ENCODE data around the gene GFI1.
"Not testable (repeated sequence)": the region's sequence is repeated elsewhere in the genome, so short reads cannot be mapped to it uniquely, and the experiment has no call there.

GFI1 gene

DNA sequence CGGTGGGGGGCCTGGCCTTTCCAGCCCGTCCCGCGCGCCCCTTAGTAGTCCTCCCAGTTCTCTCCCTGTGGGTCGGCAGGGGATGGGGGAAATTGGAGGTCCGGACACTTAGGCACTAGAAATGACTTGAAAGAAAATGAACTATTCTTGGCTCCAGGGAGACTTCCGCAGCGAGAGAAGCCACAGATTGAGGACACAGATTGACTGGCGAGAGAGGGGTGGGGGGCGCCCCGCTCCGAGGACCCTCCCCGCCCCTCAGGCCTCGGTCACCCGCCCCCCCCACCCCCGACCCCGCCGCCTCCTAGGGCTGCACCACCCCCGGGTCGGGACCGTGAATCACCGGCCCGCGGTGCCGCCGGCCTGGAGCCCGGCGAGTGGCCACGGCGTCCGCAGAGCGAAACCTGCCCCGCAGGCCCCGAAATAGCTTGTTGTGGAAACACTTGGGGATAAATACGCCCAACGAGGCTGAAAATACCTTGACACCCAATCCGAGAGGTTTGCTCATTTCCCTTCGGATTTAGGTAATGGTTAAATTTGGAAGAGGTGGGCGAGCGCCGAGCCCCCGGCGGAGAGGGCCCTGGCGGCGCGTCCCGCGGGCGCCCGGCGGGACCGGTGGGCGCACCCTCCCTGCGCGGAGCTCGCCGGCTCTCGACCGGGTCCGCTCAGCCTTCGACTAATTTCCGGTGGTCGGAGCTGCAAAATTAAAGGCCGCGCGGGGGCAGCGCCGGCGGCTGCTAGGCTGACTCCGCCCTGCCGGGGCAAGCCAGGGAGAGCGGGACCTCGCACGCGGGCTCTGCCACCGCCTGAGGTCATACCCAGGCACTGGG is at the start of gene GFI1:
Gene GFI1, minus strand, starts transcription at position 675 of the 827 bp plus-strand sequence. CDS start 3,438 bp downstream, outside the sequence.
- DNase-seq (ENCODE audit: low spot score) = no peak

DNA sequence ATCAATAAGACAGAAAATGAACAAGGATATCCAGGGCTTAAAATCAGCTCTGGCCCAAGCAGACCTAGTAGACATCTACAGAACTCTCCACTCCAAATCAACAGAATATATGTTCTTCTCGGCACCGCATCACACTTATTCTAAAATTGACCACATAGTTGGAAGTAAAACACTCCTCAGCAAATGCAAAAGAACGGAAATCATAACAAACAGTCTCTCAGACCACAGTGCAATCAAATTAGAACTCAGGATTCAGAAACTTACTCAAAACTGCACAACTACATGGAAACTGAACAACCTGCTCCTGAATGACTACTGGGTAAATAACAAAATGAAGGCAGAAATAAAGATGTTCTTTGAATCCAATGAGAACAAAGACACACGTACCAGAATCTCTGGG is 45.6 kb upstream of the GFI1 start:
- not testable (repeated sequence) for DNase-seq (ENCODE audit: low spot score)

DNA sequence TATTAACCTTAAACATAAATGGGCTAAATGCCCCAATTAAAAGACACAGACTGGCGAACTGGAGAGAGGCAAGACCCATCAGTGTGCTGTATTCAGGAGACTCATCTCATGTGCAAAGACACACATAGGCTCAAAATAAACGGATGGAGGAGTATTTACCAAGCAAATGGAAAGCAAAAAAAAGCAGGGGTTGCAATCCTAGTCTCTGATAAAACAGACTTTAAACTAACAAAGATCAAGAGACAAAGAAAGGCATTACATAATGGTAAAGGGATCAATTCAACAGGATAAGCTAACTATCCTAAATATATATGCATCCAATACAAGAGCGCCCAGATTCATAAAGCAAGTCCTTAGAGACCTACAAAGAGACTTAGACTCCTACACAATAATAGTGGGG is 45.2 kb upstream of the GFI1 start:
- not testable (repeated sequence) for DNase-seq (ENCODE audit: low spot score)

DNA sequence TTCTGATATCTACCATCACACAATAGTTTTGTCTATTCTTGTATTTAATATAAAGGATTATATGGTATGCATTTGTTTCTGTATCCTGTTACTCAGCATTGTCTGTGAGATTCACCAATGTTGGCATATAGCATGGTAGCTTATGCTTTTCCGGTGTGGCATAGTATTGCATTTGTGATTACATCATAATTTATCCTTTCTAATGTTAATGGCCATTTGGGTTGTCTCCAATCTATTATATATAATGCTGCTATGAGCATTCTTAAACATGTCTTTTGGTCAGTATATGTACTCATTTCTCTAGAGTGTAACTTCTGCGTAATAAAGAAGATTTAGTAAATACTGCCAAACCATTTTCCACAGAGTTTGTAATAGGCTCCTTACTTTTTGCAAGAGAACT is 40.9 kb upstream of the GFI1 start:
- DNase-seq (ENCODE audit: low spot score) = no peak

DNA sequence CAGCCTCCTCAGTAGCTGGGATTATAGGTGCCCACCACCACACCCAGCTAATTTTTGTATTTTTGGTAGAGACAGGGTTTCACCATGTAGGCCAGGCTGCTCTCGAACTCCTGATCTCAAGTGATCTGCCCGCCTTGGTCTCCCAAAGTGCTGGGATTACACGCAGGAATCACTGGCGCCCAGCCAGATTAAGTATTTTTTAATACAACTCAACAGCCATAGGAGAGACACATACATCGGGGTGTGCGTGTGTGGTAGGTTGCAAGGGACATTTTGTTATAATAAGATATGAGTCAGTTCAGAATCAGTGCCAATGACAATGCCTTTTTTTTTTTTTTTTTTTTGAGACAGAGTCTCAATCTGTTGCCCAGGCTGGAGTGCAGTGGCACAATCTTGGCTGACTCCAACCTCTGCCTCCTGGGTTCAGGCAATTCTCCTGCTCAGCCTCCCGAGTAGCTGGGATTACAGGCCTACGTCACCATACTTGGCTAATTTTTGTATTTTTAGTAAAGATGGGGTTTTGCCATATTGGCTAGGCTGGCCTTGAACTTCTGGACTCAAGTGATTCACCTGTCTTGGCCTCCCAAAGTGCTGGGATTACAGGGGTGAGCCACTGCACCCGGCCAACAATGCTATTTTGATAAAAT is 38.3 kb upstream of the GFI1 start:
- not testable (repeated sequence) for DNase-seq (ENCODE audit: low spot score)

DNA sequence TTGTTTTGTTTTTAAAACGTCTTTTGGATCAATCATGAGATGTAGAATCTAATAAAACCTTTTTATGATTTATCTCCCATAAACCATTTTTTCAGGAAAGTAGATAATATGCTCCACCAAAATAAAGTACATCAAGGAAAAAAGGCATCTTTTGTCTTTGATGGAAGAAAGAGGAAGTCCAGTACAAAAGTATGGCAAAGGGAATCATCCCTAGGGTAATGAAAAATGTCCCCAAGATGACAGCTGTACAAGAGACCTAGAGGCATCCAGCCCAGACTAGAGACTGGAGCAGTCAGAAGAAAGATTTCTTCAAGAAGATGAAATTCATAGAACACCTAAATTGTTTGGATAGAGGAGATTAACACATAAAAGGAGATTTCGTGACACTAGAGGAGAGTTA is 32.3 kb upstream of the GFI1 start:
- no peak for DNase-seq (ENCODE audit: low spot score)

DNA sequence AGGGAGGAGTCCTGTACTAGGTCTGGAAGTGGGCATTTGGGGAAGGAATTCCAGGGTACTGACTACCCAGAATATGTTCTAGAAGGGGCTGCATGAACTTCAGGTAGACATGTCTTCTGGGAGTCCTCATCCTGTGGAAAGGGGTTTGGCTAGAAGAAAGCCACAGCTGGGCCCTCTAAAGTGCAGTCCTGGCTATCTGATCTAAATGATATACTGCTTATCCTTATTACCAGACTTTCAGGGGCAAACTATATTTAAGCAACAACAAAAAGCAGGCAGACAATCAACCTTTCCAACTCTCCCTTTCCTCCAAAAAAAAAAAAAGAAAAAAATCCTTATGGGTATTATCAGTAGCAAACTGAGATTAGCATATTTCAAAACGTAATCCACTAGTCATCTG is 29.8 kb upstream of the GFI1 start:
- DNase-seq (ENCODE audit: low spot score) = no peak

DNA sequence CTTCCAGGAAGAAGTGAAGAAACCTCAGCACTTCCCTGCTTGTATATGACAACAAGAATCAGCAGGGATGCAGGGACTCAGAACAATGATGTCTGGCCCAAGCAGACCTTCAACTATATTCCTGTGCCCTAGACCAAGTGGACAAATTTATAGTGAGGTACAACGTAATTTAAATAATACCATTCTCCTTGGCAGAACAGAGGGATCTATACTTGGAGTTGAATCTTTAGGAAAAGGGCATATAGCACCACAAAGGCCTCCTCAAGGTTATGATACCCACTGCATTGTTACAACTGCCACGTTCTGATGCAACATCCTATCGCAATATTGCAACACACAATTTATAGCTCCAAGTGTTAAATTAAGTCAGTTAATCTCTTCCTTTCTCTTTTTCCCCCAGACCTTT is 29.1 kb upstream of the GFI1 start:
- no peak for DNase-seq (ENCODE audit: low spot score)

DNA sequence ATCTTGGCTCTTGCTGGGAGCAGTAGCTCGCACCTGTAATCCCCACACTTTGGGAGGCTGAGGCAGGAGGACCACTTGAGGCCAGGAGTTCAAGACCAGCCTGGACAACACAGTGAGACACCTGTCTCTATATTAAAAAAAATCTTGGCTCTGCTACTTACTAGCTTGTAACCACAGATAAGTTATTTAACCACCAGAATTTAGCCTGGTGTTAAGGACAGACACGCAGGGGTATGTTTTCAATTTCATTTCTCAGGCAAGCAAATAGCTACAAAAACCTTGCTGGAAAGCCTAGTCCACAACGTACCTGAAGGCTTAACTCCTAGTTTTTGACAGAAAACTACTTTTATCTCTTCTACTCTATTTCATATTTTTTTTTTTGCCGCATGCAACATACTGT is 24.8 kb upstream of the GFI1 start:
- DNase-seq (ENCODE audit: low spot score) = no peak

DNA sequence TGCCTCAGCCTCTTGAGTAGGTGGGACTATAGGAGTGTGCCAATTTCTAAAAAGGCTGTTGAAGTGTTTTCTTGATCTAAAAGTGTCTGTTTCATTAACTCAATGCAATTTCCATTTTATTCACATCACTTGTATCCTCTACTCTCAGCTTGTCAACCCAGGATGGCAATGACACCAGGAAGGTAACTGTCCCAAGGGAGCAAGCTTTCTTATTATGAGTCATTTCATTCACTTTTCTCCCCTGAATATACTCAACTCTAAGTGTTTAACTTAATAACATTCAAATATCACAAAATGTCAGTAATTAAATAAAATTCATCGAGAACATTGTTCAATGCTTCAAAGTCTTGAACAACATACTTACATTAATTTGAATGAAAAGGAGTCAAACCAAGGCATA is 22.9 kb upstream of the GFI1 start:
- no peak for DNase-seq (ENCODE audit: low spot score)

DNA sequence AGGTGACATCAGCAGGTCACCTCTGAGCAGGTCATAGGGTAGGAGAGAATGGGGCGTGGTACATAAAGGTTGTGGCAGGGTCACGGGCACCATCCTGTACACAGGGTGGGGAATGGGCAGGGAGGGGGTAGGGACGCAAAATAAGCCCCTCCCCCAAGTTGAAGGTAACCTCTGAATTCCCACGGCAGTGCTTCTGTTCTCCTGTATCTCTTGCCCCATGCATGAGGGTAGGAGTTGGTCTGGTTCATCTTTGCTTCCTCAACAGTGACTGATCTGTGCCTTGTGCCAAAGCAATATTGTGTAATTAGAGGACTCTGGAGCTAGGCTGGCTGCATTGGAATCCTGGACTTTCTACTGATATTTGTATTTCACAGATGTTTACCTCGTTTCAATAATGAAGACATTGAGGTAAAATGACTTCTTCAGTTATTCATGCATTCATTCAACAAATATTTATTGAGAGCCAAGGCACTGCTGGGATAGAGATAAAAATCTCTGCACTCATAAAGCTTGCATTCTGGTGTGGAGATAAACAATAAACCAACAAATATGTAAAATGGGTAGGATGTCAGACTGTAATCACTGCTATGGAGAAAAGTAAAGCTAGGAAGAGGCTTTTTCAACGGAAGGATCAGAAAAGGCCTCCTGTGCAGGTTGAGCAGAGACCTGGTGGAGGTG is 18.4 kb upstream of the GFI1 start:
- no peak for DNase-seq (ENCODE audit: low spot score)

DNA sequence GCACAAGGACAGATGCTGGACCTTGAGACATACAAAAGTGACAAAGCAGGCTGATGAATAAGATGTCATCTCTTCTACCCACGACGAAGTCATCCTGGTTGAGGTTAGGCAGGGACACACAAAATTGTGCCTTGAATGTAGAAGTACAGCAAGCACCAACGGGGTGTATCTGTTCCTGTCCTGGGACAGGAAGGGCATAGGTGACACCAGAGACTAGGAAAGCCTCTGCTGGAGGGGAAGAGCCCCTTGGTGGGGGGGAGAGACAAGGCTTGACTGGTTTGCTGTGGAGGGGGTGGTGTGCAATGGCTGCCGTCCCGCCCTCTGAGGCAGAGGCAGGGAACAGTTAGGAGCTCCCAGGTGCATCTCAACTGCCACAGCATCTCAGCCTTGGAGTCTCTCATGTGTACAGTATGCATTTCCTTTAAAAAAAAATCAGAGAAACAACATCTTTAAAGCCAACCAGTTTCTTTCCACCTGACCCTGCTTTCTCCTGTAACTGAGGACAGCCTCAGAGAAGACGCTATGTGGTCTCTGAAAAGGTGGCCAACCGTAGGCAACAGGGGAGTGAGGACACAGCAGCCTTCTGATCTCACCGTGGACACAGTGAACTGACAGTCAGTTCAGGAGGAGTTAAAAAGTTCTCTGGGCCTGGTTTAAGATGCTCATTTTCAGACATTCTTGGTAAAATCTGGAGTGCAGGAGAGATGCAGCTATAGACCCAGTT is 17.7 kb upstream of the GFI1 start:
- no peak for DNase-seq (ENCODE audit: low spot score)

DNA sequence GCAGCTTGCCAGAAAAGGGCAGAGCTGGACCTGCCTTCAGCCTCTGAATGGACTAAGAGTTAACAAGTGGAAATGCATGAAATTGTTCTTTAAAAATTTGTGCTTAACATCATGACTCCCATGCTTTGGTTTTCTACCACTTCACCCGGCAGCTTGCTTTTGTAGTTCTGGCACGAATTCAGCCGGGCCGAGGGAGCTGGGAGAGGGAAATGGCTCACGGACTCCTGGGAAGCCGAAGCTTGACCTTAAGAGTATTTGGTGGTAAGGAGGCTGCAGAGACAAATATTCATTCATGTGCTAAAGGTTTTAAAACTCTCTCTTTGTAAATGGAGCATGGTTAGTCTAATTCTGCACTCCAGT is 17.2 kb upstream of the GFI1 start:
- no peak for DNase-seq (ENCODE audit: low spot score)

DNA sequence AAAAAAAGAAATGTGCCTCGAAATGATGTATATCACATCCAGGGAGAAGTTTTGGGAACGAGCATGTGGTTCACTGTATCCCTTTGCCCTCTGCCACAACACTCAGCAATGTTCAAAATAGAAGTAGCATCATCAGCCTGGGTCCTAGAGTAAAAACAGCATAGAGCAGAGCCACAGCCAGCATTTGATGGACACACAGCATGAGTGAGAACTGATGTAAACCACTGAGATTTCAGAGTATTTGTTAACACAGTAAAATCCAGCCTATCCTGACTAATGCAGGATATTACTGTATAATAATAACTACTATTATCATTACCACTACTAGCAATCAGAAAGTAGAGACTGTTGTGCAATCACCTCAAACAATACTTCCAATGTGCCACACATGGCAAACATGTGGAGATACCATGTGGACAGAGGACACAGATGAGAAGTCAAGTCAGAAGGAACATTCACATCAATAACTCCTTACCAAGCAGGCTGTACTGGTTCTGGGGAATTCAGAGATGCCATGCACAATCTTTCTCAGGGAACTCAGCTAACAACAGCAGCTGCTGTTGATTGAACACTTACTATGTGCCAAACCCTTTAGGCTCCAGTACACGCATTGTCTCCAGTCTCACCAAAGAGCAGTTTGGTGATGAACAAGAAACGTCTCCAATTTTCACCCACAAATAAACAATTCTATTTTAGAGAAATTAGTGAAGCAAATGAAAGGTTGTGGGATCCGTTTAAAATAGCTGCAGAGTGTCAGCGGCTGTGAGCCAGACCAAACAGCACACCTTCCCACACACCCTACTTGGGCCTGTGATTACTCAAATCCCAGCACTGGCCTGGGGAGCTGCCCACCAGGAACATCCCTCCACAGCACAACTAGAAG is 16.6 kb upstream of the GFI1 start:
- no peak for DNase-seq (ENCODE audit: low spot score)

DNA sequence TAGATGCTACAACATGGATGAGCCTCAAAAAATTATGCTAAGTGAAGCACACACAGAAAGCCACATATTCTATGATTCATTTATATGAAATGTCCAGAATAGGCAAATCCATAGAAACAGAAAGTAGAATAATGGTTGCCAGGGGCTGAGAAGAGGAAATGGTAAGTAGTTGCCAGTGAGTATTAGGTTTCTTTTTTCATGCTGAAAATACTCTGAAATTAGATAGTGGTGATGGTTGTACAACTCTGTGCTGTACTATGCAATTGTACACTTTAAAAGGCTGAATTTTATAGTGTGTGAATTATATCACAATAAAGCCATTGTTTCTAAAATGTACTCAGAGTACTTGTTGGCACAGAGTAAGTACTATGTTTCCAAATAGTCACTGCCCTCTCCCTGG is 15.5 kb upstream of the GFI1 start:
- no peak for DNase-seq (ENCODE audit: low spot score)

DNA sequence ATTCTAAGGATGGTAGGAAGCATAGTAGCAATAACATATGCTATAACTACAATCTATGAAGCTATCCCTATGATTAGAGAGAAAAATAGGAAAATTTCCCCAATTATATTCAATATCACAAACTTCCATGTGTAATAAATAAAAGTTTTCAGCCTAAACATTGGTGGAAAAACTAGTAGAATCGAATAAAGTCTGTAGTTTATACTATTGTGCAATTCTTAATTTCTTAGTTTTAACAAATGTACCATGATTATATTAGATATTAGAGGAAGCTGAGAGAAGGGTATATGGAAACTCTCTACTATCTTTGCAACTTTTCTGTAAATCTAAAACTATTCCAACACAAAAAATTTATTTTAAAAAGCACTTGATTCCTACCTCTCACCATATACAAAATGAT is 13.8 kb upstream of the GFI1 start:
- no peak for DNase-seq (ENCODE audit: low spot score)

DNA sequence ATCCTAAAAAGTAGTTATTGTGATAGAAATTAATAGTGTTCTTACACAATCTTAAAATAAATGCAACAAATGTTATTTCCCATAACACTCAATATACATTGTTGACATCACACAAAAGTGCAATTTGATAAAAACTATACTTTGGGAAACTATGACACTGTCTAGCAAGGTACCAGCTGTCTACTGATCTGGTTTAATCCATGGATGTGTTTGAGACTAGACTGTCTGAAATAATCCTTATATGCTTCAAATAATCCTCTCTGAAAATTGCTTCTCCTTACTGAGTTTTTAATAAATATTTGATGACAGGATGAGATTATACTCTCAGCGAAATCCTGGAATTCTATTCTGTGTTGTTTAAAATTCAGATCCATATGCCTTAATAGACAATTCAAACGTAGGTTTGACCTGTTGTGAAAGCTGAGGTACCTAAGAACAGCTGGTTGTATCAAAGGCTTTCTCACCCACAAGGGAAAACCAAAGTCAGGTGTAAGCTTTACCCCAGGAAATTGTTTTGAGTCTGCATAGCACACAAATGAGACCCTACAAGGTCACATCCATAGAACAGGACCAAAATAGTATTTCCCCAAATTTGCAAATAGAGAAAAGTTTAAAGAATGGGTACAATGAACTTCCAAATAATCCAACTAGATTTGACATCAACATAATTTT is 8.8 kb upstream of the GFI1 start:
- DNase-seq (ENCODE audit: low spot score) = no peak

DNA sequence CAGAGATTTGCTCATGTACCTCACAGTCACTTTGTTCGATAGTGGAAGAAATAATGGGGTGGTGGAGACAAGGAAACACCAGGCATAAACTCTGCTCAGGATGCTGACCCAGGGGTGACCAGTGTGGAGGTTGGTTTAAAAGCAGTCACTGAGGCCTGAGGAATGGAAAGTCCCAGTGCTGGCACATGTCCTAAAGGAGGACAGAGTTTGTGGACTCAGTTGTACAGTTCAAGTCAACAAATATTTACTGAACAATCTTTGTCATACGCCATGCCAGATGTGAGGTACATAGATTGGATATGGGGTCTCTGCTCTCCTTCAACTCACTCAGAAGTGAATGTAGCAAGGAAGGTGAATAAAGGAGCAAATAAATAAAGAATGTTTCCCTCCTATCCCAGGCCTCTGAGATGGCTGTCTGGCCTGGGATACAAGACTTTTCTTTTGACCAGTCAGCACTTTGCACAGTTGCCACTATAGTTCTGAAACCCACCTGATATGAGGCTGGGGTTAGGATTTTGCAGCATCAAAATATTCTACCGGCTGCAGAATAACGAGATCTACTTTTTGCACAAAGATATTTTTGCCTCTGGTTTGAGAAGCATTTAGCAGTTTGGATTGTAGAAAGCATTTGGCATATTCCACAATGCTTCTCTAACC is 7.9 kb upstream of the GFI1 start:
- no peak for DNase-seq (ENCODE audit: low spot score)

DNA sequence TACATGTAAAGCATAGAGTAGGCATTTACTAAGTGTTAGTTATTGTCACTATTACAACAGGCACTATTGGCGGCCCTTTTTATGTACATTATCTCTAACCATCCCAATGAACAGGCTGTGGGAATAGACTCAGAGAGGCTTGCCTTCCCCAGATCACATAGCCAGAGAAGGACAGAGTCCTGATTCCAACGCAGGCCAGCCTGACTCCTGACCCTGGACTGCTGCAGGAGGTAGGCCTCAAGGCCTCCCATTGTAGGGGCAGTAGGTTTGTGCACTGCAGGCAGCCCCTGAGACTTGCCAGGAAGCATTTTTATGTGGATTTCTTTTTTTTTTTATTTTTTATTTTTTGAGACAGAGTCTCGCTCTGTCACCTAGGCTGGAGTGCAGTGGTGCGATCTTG is 6.4 kb upstream of the GFI1 start:
- DNase-seq (ENCODE audit: low spot score) = no peak

DNA sequence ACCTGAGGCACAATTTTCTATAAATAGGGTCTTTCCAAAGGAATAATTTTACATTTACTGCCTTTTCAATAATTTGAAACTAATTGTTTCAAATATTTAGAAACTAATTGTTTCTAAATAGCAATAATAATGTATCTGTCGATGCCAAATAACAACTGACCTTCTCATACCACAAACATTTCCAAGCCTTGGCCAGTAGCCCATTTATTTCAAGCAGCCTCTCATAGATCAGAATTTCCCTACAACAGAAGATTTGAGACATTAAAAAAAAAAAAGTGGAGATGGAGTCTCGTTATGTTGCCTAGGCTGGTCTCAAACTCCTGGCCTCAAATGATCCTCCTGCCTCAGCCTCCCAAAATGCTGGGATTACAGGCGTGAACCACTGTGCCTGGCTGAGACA is 2.1 kb upstream of the GFI1 start:
- DNase-seq (ENCODE audit: low spot score) = no peak

Measured in cerebellar cortex (tissue), 1 donor.